ENCODE measurements around the gene CASKIN2. TPM values are rescaled to one million over a fixed set of nuclear protein-coding genes. Genes with fewer than 3 reads are reported as not detected.
"Not testable (repeated sequence)": the region's sequence is repeated elsewhere in the genome, so short reads cannot be mapped to it uniquely, and the experiment has no call there.

The CASKIN2 gene
- total RNA-seq, 1 donor from 2014 or later, result 36.6 TPM

DNA sequence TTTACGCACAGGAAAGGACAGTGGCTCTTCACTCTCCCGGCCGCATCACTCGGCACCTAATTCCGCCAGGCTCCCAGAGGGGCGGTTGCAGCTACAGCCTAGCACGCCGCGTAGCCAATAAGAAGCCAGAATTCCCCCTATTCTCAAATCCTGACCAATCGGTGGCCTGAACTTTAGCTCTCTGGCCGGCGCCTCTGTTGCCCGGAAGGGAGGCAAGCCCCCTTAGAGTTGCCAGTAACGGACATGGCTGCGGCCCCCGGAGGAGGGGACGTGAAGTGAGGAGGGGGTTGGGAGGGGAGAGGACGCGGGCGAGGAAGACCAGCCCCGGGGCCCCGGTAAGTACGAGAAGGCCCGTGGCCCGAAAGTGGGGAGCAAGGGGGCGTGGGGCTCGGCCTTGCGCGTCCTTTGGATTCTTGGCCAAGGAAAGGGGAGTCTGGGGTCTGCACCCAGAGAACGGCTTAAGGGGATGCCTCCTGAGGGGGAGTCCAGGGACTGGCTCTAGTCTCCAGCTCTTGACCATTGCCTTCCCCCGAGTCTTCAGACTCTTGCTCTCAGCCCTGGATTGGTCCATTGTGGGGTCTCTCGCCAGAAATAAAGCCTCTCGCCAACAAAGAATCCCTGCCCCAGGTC lies 58.8 kb downstream of the CASKIN2 start, which contains the start of gene TMEM94:
Gene TMEM94 (plus strand): TSS at position 219 of the 630 bp plus-strand sequence. CDS start 15,271 bp downstream, outside the sequence.
- peak; percentile 95 for DNase-seq
- intact Hi-C loops (cut with micrococcal nuclease), result no loop called here

DNA sequence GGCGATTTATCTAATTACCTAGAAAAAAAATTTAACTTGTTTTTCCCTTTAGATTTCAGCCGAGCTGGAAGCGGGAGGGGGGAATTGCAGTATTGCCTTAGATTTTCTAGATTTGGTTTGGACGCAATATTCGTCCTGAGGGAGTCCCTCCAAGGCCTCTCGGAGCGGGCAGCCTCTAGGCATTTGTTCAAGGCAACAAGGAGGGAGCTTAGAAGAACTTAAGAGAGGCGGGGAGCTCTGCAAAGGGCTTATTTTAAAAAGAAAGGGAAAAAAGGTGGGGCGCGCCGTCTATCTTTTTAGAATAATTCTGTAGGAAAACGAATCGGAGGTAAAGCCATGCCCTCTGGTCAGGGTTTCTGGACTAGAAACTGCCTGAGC lies 59.3 kb downstream of the CASKIN2 start:
- peak; percentile 44 for ATAC-seq
- DNase-seq, result peak; percentile 49
- intact Hi-C loops (cut with micrococcal nuclease), result no loop called here

More for the DNA sequence above, 58.8 kb downstream of the CASKIN2 start, which contains the start of gene TMEM94:
- ATAC-seq, result peak; percentile 98

DNA sequence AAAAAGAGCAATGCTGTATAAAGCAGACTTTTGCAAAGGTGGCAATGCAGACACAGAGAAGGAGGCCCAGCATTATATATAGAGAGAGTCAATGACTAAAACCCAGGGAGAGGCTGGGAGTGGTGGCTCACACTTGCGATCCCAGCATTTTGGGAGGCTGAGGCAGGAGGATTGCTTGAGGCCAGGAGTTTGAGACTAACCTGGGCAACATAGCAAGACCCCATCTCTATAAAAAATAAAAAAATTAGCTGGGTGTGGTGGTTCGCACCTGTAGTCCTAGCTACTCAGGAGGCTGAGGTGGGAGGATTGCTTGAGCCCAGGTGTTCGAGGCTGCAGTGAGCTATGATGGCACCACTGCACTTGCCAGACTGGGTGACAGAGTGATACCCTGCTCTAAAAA lies 60.7 kb downstream of the CASKIN2 start:
- ATAC-seq; intact Hi-C loops (cut with micrococcal nuclease); DNase-seq: not testable (repeated sequence)

DNA sequence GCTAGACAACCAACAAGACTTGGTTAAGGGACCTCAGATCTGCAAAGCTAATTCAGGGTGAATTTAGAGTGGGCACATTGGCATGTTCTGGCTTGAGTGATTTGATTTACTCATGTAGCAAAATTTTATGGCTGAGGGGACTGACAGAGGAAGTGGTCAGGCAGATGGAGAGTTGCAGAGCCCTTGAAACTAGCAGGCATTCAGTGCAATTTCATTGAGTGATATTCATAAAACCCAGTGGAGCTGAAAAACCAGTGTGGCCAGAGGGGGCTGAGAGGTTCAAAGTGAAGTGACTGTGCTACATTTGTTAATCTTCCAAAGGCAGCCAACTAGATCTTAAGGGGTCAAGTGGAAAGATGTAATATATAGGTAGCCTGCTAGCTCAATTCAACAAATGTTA lies 61.1 kb downstream of the CASKIN2 start:
- intact Hi-C loops (cut with micrococcal nuclease), result no loop called here
- DNase-seq, result no peak
- ATAC-seq, result no peak

DNA sequence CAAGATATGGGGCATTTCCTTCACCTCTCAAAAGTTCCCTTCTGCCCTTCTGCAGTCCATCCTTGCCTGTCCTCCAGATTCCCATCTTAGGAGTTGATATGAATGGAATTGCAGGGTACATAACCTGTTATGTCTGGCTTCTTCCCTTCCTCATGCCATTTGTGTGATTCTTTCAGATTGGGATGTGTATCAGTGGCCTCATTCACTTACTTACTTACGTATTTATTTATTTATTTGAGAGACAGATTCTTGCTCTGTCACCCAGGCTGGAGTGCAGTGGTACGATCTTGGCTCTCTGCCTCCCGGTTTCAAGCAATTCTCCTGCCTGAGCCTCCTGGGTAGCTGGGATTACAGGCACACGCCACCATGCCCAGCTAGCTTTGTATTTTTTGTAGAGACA lies 65.1 kb downstream of the CASKIN2 start:
- DNase-seq (no peak), ATAC-seq (no peak)
- intact Hi-C loops (cut with micrococcal nuclease), result no loop called here

Small RNAs within 50 kb of the gene (microRNA-seq; reads per million reads assigned to microRNA genes)
- gene MIR6785 (ENCODE audit: borderline number of aligned reads), result not detected

Other genes with a start within 250 kb of the CASKIN2 start
- gene MIF4GD, start 244.3 kb downstream of the CASKIN2 start, total RNA-seq, result 15.4 TPM
- 23.0 TPM for gene SLC25A19, start 226.1 kb downstream of the CASKIN2 start, total RNA-seq
- gene GRB2, start 109.9 kb downstream of the CASKIN2 start, total RNA-seq, result 84.2 TPM
- gene TMEM94, start 58.9 kb downstream of the CASKIN2 start, total RNA-seq, result 56.8 TPM
- 8.3 TPM for gene TSEN54, start 991 bp upstream of the CASKIN2 start, total RNA-seq
- gene LLGL2, start 10.2 kb upstream of the CASKIN2 start, total RNA-seq, result 5.1 TPM
- gene MYO15B, start 72.3 kb upstream of the CASKIN2 start, total RNA-seq, result 48.2 TPM
- 15.8 TPM for gene SMIM5, start 117.9 kb upstream of the CASKIN2 start, total RNA-seq
- gene RECQL5, start 151.6 kb upstream of the CASKIN2 start, total RNA-seq, result 14.3 TPM
- gene SAP30BP, start 151.8 kb upstream of the CASKIN2 start, total RNA-seq, result 47.8 TPM
- 8.8 TPM for gene ITGB4, start 205.9 kb upstream of the CASKIN2 start, total RNA-seq
- 20.2 TPM for gene GALK1, start 249.7 kb upstream of the CASKIN2 start, total RNA-seq

All from left ventricle myocardium superior (tissue), 1 donor.